ENCODE data around the gene GMDS.

GMDS gene

DNA sequence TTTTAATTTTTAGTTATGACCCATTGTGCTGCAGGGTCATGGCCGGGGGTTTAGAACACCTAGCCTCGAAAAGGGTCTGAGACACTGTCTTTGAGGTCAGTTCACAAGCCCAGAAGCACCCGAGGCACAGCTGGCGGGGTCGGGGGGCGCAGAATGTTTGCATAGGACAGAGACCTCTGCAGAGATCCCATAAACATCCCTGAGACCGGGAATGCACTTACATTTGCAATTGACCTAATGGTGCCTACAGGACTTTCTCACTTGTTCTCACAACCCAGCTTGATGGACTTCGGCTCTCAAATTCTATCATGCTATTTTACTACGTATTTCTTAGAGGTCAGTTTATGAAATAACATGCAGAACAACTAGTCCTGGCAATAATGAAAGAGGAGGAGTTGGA lies 669.2 kb downstream of the GMDS start:
- no peak for DNase-seq

DNA sequence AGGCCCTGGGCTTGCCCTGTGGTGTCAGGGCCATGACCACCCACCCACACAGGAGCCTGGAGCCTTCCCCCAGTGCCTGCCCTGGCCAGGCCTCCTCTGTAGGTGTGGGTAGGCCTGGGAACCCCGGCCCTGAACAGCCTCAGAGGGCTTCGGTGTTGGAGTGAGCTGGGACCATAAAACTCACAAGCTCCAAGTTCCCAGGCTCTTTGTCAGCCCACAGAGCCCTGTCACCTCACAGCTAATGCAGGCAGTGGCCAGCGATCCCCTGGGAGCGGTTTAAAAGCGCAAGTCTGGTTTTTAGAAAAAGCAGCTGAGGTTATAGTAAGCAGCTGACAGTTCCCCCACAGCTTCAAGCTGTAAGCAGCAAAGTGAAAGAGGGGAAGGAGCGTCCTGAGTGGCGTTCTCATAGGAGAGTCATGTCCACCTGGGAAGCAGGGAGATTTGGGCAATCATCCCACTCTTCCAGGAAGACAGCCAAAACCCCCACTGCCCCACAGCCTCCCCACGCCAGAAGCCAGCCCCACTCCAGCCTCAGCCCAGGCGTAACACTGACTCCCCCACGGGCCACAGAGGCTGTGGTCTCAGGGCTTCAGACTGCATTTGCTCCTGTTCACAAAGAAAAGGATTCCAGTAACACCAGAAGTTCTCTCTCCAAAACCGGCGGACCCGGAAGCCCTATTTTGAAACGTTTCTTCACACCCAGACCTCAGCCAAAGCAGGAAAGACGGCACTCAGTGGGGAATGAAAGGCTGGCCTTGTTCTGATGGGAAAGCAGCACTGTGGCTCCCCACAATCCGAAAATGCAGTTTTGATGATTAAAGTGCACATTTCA lies 670.0 kb downstream of the GMDS start:
- DNase-seq = no peak

DNA sequence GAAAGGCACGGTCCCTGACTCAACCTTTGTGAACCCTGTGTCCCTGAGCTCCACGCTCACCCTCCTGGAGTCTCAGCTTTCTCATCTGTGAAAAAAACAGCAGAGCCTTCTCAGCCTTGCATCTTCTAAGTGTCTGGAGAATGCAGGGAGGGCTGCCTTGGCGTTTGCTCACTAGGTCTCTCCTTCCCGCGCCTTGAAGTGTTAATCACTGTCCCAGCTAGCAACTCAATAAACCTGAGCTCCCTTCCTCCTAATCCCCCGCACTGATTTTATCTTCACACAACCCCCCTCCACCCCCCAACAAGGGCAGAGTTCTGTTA lies 670.6 kb downstream of the GMDS start:
- no peak for DNase-seq

DNA sequence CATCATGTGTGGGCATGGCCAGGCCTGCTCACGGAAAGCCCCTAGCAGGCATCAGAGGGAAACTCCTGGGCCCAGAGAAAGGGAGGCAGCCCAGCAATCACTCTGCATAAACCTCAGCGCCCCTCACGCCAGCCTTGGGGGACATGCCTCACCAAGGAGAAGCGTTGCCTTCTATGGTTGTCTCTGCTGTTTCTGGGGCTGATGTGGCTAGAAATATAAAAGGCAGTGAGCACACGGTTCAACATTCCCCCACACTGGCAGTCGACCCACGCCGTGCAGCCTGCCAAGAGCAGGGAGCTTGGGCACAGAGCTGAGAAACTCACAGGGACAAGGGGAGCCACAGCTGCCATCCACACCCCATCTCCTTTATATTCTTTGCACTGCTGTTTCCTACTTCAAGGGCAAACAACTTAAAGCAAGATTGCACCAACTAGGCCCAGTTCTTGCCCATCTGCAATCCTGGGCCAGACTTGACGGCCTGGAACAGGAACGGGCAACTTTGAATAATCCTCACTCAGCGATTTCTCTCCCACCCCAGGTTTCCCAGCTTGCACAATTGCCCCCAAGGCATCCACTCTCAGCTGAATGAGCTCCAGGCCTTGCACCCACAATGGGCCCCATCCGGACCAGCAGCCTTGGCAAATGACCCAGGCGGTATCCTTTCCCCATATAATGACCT lies 671.2 kb downstream of the GMDS start:
- no peak for DNase-seq

All from activated T-cell treated with anti-CD3 and anti-CD28 coated beads, Interleukin-2, amount 50 U/mL, for 48 hours (primary cell).